SU-DHL-6 (cell line): ENCODE results near the gene CMTM7.

Source experiments
- H2AFZ ChIP-seq: fragments of 200-600 bp; sonication (generic); 2 replicates; pipeline ENCODE4 v1.6.1; 2014; ENCODE audit warnings: low read depth, mild to moderate bottlenecking, moderate library complexity, mixed read lengths, antibody characterized with exemption, low read length; ENCODE audit not compliant: severe bottlenecking
- H3F3A ChIP-seq: fragments of 200-600 bp; shearing (Covaris generic); 2 replicates; pipeline ENCODE4 v1.6.0; 2016; ENCODE audit warnings: antibody characterized with exemption, mild to moderate bottlenecking; ENCODE audit not compliant: insufficient read depth
- H3K27ac ChIP-seq: fragments of 200-600 bp; sonication (generic); 2 replicates; pipeline ENCODE4 v1.5.1; 2016; ENCODE audit warnings: low read depth, mild to moderate bottlenecking, low read length, moderate library complexity, mixed read lengths
- H3K27me3 ChIP-seq: fragments of 200-600 bp; sonication (generic), shearing (Covaris generic); 2 replicates; pipeline ENCODE4 v1.6.0; 2014; ENCODE audit warnings: mild to moderate bottlenecking, low read length
- H3K36me3 ChIP-seq: fragments of 200-600 bp; sonication (generic); 2 replicates; pipeline ENCODE4 v1.6.1; 2014; ENCODE audit warnings: mild to moderate bottlenecking, low read length, mixed read lengths
- H3K4me2 ChIP-seq: fragments of 300-600, 200-600 bp; shearing (Covaris generic), sonication (generic); 2 replicates; pipeline ENCODE4 v1.6.0; 2014; ENCODE audit warnings: low read length, low read depth, mild to moderate bottlenecking; ENCODE audit not compliant: poor library complexity, severe bottlenecking
- H3K4me3 ChIP-seq: fragments of 200-600 bp; sonication (generic); 2 replicates; pipeline ENCODE4 v1.5.1; 2014; ENCODE audit warnings: antibody characterized with exemption, low read length, mild to moderate bottlenecking, mixed read lengths; ENCODE audit not compliant: insufficient read depth, poor library complexity, severe bottlenecking
- H3K79me2 ChIP-seq: fragments of 200-600 bp; sonication (generic); 2 replicates; pipeline ENCODE4 v1.6.1; 2014; ENCODE audit warnings: mild to moderate bottlenecking, low read length, moderate library complexity; ENCODE audit not compliant: insufficient read depth
- H3K9ac ChIP-seq: fragments of 200-600 bp; sonication (generic); 2 replicates; pipeline ENCODE4 v1.7.0; 2014; ENCODE audit warnings: mild to moderate bottlenecking, low read length
- H3K9me2 ChIP-seq: fragments of 200-600 bp; sonication (generic); replicated peaks from 2 replicates; pipeline ENCODE4 v1.6.1; 2014; ENCODE audit warnings: low read length; ENCODE audit not compliant: insufficient read depth
- H3K9me3 ChIP-seq: fragments of 200-600 bp; sonication (generic); 2 replicates; pipeline ENCODE4 v1.6.1; 2014; ENCODE audit warnings: low read length, mixed read lengths; ENCODE audit not compliant: insufficient read depth
- H4K20me1 ChIP-seq: fragments of 200-600 bp; sonication (generic); 2 replicates; pipeline ENCODE4 v1.6.1; 2014; ENCODE audit warnings: low read depth, mild to moderate bottlenecking, antibody characterized with exemption, low read length, moderate library complexity, mixed read lengths
- CTCF ChIP-seq: fragments of 200-600 bp; sonication (generic); IDR thresholded peaks from one replicate; pipeline ENCODE4 v1.5.1; 2017; ENCODE audit warnings: antibody characterized with exemption, mild to moderate bottlenecking, low read length, moderate library complexity; ENCODE audit not compliant: insufficient read depth, poor library complexity, severe bottlenecking
- EZH2phosphoT487 ChIP-seq: fragments of 200-600 bp; sonication (generic), shearing (Covaris generic); conservative IDR thresholded peaks from 2 replicates; pipeline ENCODE4 v1.6.1; 2018; ENCODE audit warnings: mild to moderate bottlenecking, antibody characterized with exemption, low read length, moderate library complexity, mixed read lengths

The CMTM7 gene

DNA sequence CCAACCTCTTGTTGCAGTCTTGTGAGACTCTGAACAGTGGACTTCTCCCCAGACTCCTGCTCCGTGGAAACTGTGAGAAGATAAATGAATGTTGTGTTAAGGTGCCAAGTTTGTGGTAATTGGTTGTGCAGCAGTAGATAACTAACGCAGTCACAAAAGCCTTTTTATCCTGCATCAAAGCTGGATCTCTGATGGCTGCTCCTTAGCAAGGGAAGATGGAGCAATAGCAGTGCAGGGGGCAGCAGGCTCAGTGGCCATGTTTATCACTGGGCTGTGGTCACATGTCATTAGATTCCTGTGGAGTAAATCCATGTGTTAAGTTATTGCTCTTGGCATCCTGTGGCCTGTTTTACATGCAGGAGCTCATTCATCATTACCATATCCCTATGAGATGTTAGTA lies 13.5 kb downstream of the CMTM7 start:
- Histone ChIP-seq H3K9me2 (no peaks in the 10 kb centered on the region), H3K36me3 (no peaks in the 10 kb centered on the region), H3K9me3 (no peaks in the 10 kb centered on the region), H3F3A (no peaks in the 10 kb centered on the region), H2AFZ (no peak overlapping the region), H3K27ac (no peak overlapping the region), H3K79me2 (no peaks in the 10 kb centered on the region), H3K27me3 (no peaks in the 10 kb centered on the region), H3K4me2 (no peak overlapping the region), H4K20me1 (no peaks in the 10 kb centered on the region), H3K9ac (no peak overlapping the region), H3K4me3 (no peak overlapping the region)
- TF ChIP-seq CTCF (no peak), EZH2phosphoT487 (no peak)

- Histone ChIP-seq H3K36me3 (no peaks in the 10 kb centered on the region), H3K27me3 (no peaks in the 10 kb centered on the region), H3K4me3 (no peak overlapping the region), H2AFZ (no peak overlapping the region), H3F3A (no peaks in the 10 kb centered on the region), H3K4me2 (no peak overlapping the region), H3K27ac (no peak overlapping the region), H3K9me3 (no peaks in the 10 kb centered on the region), H3K9me2 (no peaks in the 10 kb centered on the region), H3K79me2 (no peaks in the 10 kb centered on the region), H4K20me1 (no peaks in the 10 kb centered on the region), H3K9ac (no peak overlapping the region)
- TF ChIP-seq CTCF: no peak
- TF ChIP-seq EZH2phosphoT487: no peak
Measured at GRCh38 chr3:32405711-32406323, 14.2 kb downstream of the CMTM7 start.

DNA sequence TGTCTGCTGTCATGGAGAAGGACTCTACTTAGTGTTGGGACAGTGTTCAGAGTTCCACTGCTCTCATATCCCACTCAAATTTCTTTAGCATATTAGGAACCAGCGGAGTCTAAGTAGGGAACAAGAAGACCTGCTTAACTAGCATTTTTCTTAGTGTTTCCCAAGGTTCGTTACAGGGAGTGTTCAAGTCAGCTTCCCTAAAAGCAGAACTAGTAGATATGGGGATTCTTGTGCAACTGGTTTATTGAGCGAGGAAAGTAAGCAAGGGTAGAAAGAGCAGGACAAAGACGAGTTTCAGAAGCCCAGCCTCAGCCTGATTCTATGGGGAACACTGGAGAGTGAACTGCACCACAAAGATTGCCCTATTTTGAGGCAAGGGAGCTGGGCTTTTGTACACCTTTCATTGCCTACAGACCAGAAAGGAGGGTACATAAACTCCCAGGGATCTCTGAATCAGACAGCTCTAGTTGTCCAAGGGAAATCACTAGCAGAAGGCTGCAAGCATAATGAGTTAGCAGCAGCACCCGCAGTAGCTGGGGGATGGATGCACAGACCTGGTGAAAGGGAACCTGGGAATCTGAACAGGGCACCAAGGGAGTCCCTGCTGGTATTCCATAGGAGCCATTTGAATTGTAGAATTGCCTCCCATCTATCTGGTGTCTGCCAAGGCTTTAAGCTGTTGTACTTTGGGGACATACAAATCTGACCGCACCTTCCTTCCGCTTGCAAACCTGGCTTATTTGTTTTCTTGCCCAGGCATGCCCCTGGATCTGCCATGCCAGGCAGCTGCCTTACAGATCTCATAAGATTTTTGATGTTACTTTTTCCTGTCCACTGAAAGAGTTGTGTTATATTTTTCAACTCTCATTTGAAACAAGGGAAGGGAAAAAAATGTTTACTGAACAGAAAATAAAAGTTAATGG lies 15.1 kb downstream of the CMTM7 start:
- H3K27ac ChIP-seq: no peak overlapping the region
- H3K36me3 ChIP-seq: no peaks in the 10 kb centered on the region
- no peaks in the 10 kb centered on the region for H3F3A ChIP-seq
- H3K9me3 ChIP-seq: no peaks in the 10 kb centered on the region
- H3K9me2 ChIP-seq: no peaks in the 10 kb centered on the region
- H3K79me2 ChIP-seq: no peaks in the 10 kb centered on the region
- H3K4me2 ChIP-seq: no peak overlapping the region
- no peak overlapping the region for H2AFZ ChIP-seq
- TF ChIP-seq EZH2phosphoT487 (no peak), CTCF (no peak)
- no peak overlapping the region for H3K4me3 ChIP-seq
- no peaks in the 10 kb centered on the region for H4K20me1 ChIP-seq
- no peak overlapping the region for H3K9ac ChIP-seq
- no peaks in the 10 kb centered on the region for H3K27me3 ChIP-seq
